Vagina (tissue), 2 donors: Measurements from ENCODE around the gene ACACA.

Experiments
- POLR2A ChIP-seq, 2 donors: fragments of 450-650 bp; IDR thresholded peaks; one replicate each; pipeline ENCODE4 v1.6.1; 2017; ENCODE audit warnings: antibody characterized with exemption in 2 of 2, mild to moderate bottlenecking in 2 of 2, moderate library complexity in 2 of 2
- POLR2AphosphoS5 ChIP-seq, 2 donors: sonication (generic); formaldehyde crosslinking; IDR thresholded peaks; one replicate each; pipeline ENCODE4 v1.9.0; 2017; ENCODE audit warnings: antibody characterized with exemption in 2 of 2, mild to moderate bottlenecking in 2 of 2, low read depth in 1 of 2; ENCODE audit not compliant: insufficient read depth in 1 of 2
- TF ChIP-seq, protein P1 (sequence below), 3 experiments: fragments of 450-650 bp in 2 of 3; fragments of 200-600 bp in 1 of 3; sonication (generic) in 1 of 3; IDR thresholded peaks; one replicate each; pipeline ENCODE4 v1.5.1; 2017 to 2019; ENCODE audit warnings: antibody characterized with exemption in 3 of 3, mild to moderate bottlenecking in 2 of 3, moderate library complexity in 2 of 3

- TF ChIP-seq, protein P1, sequence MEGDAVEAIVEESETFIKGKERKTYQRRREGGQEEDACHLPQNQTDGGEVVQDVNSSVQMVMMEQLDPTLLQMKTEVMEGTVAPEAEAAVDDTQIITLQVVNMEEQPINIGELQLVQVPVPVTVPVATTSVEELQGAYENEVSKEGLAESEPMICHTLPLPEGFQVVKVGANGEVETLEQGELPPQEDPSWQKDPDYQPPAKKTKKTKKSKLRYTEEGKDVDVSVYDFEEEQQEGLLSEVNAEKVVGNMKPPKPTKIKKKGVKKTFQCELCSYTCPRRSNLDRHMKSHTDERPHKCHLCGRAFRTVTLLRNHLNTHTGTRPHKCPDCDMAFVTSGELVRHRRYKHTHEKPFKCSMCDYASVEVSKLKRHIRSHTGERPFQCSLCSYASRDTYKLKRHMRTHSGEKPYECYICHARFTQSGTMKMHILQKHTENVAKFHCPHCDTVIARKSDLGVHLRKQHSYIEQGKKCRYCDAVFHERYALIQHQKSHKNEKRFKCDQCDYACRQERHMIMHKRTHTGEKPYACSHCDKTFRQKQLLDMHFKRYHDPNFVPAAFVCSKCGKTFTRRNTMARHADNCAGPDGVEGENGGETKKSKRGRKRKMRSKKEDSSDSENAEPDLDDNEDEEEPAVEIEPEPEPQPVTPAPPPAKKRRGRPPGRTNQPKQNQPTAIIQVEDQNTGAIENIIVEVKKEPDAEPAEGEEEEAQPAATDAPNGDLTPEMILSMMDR (IDR thresholded peaks at IDR 0.05) = no peak
- TF ChIP-seq POLR2A (IDR thresholded peaks at IDR 0.05) (no peak), POLR2AphosphoS5 (IDR thresholded peaks at IDR 0.05; ENCODE audit: insufficient read depth in 1 of 2, low read depth in 1 of 2) (no peak)
Observed at GRCh38 chr17:37301288-37301687, 105.3 kb downstream of the ACACA start.
